HG03521 (cell line): ENCODE data around the gene ANXA11.
"Not testable (repeated sequence)": the region's sequence is repeated elsewhere in the genome, so short reads cannot be mapped to it uniquely, and the experiment has no call there.

Experiments used
- ATAC-seq: cut with Tn5 transposase; IDR thresholded peaks from one replicate; pipeline ENCODE4 v1.9.1; 2021; ENCODE audit warnings: mild to moderate bottlenecking, moderate library complexity; ENCODE audit not compliant: unreplicated experiment

Gene ANXA11

DNA sequence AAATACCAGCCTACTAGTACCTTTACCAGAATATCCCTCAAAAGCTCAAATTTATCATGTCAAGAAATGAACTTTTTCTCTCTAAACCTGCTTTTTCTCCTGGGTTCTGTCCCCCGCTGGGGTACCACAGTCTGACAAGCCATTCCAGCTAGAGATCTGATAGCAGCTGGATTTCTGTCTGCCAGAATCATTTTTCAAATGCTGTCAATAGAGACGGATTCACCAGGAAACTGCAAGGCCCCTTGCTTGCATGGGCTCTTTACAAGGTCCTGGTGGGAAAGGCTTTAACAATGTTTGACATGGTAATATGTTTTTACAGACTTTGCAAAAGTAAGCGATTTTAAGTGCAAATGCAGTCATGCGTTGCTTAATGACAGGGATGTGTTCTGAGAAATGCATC lies 4.9 kb upstream of the ANXA11 start:
- ATAC-seq: no peak

- no peak for ATAC-seq
Observed at GRCh38 chr10:80207768-80208370, 2.5 kb upstream of the ANXA11 start.

DNA sequence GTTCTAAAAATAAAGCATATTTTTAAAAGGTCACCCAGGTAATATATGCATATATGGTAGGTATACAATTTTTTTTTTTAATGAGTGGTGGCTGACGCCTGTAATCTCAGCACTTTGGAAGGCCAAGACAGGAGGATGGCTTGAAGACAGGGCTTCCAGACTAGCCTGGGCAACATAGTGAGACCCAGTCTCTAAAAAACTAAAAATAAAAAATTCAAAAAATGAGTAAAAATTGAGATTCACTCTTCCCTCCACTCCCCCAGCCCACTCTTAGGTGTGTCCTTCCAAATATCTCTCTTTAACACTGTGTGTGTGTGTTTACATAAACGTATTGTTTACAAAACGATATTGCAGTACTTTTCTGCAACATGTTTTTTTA lies 929 bp upstream of the ANXA11 start:
- no peak for ATAC-seq

GRCh38 chr10:80204677-80205476 lies 460 bp downstream of the ANXA11 start:
- peak; percentile 33 for ATAC-seq

GRCh38 chr10:80203835-80204676 lies 1.3 kb downstream of the ANXA11 start:
- no peak for ATAC-seq

GRCh38 chr10:80202934-80203834 lies 2.2 kb downstream of the ANXA11 start:
- peak; percentile 52 for ATAC-seq

DNA sequence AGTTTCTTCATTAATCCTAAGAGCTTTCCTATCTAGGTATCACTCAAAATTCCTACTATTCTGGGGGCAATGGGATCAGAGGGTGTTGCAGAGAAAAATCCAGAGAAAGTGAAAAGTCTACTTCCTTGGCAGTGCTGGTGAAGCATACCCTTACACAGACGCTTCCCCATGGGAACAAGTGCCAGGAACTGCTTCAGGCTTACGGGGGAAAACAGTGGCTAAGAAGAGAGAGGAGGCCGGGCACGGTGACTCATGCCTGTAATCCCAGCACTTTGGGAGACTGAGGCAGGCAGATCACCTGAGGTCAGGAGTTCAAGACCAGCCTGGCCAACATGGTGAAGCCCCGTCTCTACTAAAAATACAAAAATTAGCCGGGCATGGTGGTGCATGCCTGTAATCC lies 2.8 kb downstream of the ANXA11 start:
- ATAC-seq: not testable (repeated sequence)

DNA sequence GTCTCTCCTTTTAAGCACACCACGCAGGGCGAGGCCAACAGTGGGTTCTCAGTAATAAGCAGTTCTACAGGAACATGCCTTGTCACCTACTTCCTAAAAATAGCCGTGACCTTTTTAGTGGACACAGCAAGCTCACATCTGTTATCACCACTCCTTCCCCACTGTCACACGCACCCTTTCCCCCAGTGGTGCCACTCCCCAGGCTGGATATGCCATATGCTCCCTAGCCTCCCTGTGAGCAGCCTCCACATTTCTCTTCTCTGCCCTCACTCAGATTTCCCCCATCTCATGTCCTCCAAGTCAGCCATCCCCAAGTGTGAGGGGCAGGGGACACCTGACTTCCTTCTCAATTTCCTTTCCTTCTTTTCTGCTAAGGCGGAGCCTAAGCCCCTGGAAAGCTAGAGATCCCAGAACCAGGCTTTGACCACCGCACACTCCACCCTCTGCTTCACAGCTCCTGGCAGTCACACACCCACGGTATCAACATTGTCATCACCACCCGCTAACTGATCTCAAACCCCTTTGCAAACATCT lies 3.7 kb downstream of the ANXA11 start:
- ATAC-seq: no peak

DNA sequence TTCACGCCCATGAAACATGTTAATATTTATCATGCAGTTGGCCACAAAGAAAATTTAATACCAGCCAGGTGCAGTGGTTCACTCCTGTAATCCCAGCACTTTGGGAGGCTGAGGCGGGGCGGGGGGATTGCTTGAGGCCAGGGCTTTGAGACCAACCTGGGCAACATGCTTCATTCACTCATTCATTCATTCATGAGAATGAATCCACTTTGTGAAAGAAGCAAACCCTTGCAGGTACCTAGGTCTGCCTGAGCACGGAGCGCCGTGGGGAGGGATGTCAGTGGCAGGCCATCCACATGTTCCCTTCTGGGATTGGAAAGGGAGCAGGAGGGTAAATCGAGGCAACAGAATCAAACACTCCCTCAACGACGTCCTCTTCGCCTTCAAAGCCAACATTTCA lies 4.7 kb downstream of the ANXA11 start:
- ATAC-seq: no peak

DNA sequence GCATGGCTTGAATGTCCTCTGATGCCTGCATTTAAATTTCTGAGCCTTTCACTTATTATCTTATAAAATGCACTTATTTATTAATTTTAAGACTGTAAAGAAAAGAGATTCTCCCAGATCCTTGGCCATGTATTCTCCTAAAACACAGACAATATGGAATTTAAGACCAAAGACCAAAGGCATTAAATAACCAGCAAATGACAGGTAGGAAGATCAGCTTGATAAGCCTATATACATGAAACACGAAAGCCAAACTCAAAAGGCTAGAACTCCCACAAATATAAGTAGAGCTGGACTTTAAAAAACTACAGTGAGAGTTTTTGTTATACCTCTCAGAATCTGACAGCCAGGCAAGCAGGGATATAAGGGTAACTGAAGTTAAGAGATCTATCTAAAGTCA lies 5.1 kb downstream of the ANXA11 start:
- ATAC-seq: no peak

- no peak for ATAC-seq
Observed at GRCh38 chr10:80199828-80200227, 5.5 kb downstream of the ANXA11 start.

GRCh38 chr10:80197972-80198916 lies 7.1 kb downstream of the ANXA11 start:
- ATAC-seq: no peak

GRCh38 chr10:80196950-80197315 lies 8.4 kb downstream of the ANXA11 start:
- ATAC-seq: no peak

GRCh38 chr10:80196270-80196949 lies 8.9 kb downstream of the ANXA11 start:
- peak; percentile 58 for ATAC-seq

DNA sequence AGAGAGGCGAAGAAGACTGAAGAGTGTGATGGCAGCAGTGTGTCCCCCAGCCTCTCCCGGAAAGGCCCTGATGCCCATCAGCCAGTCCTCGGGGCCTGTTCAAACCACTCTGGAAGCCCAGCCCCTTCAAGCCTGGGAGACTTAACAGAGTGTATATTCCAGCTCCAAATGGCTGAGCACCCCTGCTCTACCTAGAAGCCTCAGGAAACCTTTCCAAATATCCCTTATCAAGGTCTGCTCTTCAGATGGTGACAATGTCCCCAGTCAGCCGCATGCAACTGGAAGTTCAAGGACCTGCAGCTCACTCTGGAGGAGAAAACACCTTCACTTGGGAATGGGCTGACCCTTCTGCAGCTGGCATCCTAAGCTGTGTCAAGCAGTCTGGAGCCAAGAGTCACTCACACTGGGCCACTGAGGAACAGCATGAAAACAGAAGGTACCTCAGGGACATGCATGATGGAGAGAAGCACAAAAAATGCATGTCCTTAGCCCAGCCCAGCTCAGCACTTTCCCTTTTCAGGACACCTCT lies 10.2 kb downstream of the ANXA11 start:
- ATAC-seq: no peak

- no peak for ATAC-seq
Observed at GRCh38 chr10:80194373-80195045, 10.8 kb downstream of the ANXA11 start.

DNA sequence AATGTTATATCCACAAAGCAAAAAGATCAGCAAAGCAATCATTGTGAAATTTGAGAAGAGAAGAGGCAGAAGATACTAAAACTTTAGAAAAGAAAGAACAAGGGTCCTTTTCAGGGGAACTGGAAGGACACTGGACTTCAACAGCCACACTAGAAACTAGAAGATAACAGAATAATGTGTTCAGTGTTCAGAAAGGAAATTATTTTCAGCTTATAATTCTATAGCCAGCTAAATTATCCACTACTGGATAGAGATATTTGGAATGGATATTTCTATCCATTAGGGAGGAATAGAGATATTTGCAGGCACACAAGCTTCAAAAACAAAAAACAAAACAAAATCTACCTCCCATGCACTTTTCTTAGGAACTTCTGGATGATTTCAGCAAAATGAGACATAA lies 12.8 kb downstream of the ANXA11 start:
- ATAC-seq: no peak
